Stimulated activated CD4-positive, alpha-beta T cell treated with anti-CD3 and anti-CD28 coated beads, Interleukin-4, amount 100 ng/mL, for 4 hours (primary cell): Measurements from ENCODE around the gene WDR73.
"Not testable (repeated sequence)": the region's sequence is repeated elsewhere in the genome, so short reads cannot be mapped to it uniquely, and the experiment has no call there.

Experiments used
- DNase-seq, 2 experiments: peaks; one replicate each; pipeline ENCODE4 v3.0.0-alpha.2; 2020

WDR73 gene

GRCh38 chr15:84657748-84658079 lies 3.6 kb upstream of the WDR73 start:
- no peak for DNase-seq

DNA sequence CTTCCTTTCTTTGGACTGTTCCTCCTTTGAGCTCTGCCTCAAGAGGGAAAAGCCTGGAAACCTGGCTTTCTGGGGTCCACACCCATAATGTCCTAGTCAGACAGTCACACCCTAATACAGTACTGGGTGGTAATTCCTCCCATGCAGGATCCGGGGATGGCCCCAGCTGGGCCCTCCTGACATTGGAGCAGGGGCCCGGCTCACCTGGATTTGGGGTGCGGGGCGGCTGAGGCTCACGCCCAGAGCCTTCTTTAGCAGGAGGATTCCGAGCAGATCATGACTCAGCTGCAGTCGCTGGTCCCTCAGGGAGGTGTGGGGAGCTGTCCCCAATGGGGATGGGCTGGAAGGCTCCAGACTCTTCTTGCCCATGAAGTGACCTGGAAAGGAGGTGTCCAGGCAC lies 2.9 kb upstream of the WDR73 start:
- DNase-seq, result no peak

DNA sequence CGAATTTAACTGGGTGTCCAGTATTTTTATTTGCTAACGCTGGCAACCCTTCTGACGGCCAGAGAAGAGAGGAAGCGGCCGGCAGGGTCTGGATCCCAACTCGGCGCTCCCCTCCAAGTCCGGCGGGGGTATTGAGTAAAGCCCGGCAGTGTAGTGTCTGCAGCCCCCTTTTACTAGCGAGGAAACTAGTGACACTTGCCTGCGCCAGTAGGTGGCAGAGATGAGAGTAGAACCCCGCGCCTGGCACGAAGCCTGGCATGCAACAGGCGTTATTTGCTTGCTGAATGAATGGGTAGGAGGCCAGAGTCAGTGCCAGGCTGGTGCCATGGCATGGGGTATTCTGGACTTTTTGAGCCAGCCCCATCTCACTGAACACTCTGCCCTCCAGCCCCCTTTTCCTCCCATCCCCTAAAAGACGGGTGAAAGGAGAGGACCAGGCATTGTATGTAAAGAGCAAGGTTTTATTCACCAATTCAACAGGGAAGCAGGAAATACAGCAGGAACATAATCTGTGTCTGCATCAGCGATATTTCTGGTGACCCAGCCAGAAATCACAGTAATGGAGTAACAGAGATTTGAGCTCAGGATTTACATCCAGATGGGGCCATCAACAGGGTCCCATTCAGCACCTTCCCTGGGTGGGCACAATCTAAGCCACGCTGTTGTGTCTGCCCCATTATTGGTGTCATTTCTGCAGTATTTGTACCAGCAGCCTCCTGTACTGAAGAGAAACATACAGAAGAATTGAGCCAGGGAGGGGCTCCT lies 788 bp upstream of the WDR73 start:
- DNase-seq, result peak; percentile 71 to 79

GRCh38 chr15:84653584-84653909 lies 536 bp downstream of the WDR73 start:
- DNase-seq, result no peak

GRCh38 chr15:84649706-84650105 lies 4.4 kb downstream of the WDR73 start:
- DNase-seq, result no peak

DNA sequence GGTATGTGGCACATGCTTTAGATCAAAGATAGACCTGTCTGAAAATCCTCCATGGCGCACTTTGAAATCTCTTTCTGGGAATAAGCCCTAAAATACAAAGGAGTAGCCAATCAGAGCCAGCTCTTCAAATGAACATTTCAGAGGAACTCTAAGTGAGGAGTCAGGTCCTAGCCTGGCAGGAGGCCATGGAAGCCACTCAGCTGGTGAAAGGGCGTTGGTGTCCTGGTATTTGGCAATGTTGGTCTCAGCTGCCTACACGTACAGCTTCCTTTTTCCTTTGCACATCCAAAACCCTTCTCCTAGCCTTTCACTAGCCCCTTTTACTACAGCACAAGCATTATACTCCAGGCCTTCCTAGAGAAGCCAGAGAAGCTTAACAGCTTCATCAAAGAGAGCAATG lies 5.5 kb downstream of the WDR73 start:
- no peak for DNase-seq

- no peak for DNase-seq
These were observed 6.4 kb downstream of the WDR73 start for GRCh38 chr15:84647726-84648125.

GRCh38 chr15:84645997-84646396 lies 8.1 kb downstream of the WDR73 start:
- DNase-seq, result no peak

DNA sequence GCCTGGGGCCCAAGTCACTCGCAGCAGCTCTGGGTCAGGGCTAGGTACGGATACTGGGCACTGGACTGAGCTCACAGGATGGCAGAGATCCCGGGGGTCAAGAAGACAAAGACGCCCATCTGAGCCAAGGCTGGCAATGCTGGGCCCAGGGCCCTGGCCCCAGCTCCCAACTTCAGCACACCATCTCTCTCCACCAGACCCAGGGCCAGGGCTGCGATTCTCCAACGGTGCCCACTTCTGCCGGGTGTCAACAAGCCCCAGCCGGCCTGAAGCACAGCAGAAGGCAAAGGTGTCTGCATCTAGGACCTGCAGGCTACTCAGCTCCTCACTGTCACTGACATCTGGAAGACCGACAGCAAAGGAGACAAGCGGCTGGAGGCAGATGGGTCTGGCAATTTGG lies 8.6 kb downstream of the WDR73 start:
- no peak for DNase-seq

GRCh38 chr15:84643838-84644237 lies 10.2 kb downstream of the WDR73 start:
- DNase-seq, result no peak

- not testable (repeated sequence) for DNase-seq
These were observed 11.4 kb downstream of the WDR73 start for GRCh38 chr15:84642640-84643039.

GRCh38 chr15:84641871-84642270 lies 12.2 kb downstream of the WDR73 start:
- not testable (repeated sequence) for DNase-seq

DNA sequence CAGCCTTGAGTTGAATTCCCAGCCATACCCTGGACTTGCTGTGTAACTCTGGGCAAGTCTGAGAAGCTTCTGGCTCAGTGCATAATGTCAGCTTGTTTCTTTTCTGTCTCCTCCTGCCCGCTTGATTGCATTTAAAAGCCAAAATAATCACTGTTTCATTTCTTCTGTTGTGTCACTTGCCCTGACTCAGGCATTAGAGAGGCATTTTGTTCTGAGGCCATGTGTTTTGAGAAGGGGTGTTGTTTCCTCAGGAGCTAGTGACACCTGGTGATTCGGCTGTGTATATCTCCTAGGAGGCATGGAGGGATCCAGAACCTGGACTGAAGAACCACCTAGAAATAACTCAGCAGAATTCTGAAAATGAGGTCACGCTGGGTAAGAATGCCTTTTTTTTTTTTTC lies 16.0 kb downstream of the WDR73 start:
- DNase-seq, result no peak

DNA sequence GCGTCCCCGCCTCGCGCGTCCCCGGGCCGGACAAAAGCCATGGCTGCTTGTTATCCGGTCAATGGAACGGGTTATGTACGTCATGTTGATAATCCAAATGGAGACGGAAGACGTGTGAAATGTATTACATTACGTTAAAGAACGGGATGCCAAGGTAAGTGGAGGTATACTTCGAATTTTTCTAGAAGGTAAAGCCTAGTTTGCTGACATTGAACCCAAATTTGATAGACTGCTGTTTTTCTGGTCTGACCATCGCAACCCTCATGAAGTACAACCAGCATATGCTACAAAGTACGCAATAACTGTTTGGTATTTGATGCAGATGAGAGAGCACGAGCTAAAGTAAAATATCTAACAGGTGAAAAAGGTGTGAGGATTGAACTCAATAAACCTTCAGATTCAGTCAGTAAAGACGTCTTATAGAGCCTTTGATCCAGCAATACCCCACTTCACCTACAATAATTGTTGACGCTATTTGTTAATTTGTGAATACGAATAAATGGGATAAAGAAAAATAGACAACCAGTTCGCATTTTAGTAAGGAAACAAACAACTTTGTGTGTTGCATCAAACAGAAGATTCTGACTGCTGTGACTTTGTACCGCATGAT lies 19.8 kb downstream of the WDR73 start:
- DNase-seq, result no peak

DNA sequence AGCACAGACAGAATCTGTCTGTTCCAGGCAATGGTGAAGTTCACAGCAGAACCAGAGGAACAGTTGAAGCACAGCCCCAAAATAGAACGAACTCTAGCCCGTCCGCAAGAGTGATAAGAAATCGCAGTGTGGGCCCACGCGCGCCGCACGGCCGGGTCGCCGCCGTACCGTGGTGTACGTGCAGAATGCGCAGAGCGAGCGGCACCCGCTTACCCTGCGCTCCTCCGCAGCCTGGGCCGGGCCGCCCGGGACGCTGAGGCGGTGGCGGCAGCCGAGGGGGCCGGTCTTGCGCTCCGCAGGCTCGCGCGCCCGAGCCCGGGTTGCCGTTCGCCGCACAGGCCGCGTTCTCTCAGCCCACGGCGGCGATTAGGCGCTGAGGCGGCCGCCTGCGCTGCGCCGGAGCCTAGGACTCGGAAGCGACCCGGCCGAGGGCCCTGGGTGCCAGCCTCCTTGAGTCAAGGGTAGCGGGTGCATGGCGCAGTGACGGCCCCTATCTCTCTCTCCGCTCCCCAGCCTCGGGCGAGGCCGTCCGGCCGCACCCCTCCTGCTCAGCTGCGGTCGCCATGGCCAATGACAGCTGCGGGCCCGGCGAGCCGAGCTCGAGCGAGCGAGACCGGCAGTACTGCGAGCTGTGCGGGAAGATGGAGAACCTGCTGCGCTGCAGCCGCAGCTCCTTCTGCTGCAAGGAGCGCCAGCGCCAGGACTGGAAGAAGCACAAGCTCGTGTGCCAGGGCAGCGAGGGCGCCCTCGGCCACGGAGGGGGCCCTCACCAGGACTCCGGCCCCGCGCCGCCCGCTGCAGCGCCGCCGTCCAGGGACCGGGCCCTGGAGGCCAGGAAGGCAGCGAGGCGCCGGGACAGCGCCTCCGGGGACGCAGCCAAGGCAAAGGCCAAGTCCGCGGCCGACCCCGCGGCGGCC lies 20.5 kb downstream of the WDR73 start:
- DNase-seq, result peak; percentile 63 to 71

- DNase-seq, result no peak
These were observed 22.3 kb downstream of the WDR73 start for GRCh38 chr15:84631706-84632272.

DNA sequence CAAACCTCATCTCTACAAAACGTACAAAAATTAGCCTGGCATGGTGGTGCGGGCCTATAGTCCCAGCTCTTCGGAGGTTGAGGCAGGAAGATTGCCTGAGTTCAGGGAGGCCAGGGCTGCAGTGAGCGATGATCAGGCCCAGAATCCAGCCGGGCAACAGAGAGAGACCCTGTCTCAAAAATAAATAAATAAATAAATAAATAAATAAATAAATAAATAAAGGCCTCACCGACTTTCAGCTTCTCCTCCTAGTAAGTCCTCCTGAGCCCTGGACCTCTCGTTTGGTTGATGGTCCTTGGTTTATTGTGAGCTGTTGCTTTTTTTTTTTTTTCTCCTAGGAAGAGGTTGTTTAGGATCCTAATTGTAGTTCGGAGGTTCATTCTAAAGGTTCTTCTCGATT lies 25.1 kb downstream of the WDR73 start:
- no peak for DNase-seq

GRCh38 chr15:84625123-84625522 lies 29.0 kb downstream of the WDR73 start:
- DNase-seq, result no peak

DNA sequence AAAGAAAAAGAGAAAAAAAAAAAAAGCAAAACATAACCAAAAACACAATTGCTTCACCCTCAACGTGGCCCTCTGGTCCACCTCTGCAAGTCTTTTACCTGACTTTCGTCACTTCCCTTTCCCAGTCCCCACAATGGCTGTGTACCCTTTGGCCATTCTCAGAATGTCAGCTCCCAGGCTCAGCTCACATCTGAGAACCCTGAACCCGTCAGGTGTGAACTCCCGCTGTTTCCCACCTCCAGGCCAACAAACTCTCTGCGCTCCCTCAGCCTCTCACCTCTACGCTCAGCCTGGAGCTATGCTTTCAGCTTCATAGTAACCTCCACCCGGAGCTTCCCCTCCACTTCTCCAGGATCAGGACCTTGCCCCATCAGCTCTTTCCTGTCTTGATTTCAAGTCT lies 29.7 kb downstream of the WDR73 start:
- DNase-seq, result no peak

- no peak for DNase-seq
These were observed 32.6 kb downstream of the WDR73 start for GRCh38 chr15:84621358-84621979.

DNA sequence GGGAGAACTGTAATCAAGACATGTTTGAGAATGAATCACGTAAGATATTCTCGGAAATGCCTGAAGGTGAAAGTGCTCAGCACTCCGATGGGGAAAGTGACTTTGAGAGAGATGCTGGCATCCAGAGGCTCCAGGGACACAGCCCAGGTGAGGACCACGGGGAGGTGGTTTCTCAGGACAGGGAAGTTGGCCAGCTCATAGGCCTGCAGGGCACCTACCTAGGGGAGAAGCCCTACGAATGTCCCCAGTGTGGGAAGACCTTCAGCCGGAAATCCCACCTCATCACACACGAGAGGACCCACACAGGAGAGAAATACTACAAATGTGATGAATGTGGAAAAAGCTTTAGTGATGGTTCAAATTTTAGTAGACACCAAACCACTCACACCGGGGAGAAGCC lies 33.5 kb downstream of the WDR73 start:
- DNase-seq, result no peak

DNA sequence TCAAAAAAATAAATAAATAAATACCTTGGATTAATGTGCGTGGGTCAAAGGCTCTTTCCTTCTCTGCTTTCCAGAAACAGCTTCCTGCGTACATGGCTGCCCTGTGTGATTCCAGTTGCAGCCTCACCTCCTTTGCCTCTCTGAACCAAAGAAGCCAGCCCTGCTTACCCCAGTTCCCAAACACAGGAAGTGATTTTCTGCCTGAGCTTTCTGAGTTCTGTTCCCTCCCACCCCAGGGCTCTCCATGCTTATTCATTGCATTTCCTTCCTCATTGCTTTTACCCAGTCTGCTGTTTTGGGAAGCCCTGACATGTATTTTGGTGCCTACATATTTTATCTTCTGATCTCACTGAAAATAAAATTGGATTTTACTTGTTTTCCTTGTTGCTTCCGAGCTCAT lies 37.8 kb downstream of the WDR73 start:
- DNase-seq, result no peak

GRCh38 chr15:84611631-84612030 lies 42.5 kb downstream of the WDR73 start:
- no peak for DNase-seq
